Measurements from ENCODE around the gene PDHX. TPM values are rescaled to one million over a fixed set of nuclear protein-coding genes. Genes with fewer than 3 reads are reported as not detected.
A peak's percentile ranks its signal among the peaks of the same experiment; 100 is the strongest.
"Not testable (repeated sequence)": the region's sequence is repeated elsewhere in the genome, so short reads cannot be mapped to it uniquely, and the experiment has no call there.

The PDHX gene
- total RNA-seq, 2 experiments from 2014 or later, result 34.5 to 35.5 TPM

DNA sequence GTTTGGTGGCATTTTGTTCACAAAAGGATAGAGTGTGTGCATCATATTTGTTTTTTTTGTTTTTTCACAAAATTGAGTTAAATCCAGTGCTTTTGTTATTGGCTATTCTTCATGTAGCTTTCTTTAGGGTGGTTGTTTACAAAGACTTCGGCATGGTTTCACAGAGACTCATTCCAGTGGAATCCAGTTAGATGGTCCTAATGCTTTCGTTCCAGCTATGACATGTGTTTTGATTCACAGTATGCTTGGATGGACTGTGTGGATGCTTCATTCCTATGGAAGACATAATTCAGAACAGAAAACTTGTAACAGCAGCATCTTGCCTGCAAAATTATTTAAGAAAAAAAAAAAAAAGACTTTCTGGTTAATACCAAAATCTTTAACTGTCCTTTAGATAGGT is 97.9 kb downstream of the PDHX start:
- H3K9me3 Mint-ChIP-seq, result no peaks in the 10 kb centered on the region
- peaks cover 4% of the 10 kb centered on the region for H3K27me3 Mint-ChIP-seq
- H3K36me3 Mint-ChIP-seq, result no peaks in the 10 kb centered on the region
- ChIA-PET CTCF (interaction anchor here (1.0 kb wide), 1 partner anchor 128 kb away, joined by 4 read pairs; no protein-coding TSS in a partner anchor), POLR2A (interaction anchor here (1.8 to 3.5 kb wide), 4 partner anchors 16 to 151 kb away, joined by 7 to 16 read pairs (median 14); no protein-coding TSS in a partner anchor)
- peaks cover 41% of the 10 kb centered on the region for H3K4me1 Mint-ChIP-seq (ENCODE audit: low read depth)
- intact Hi-C loops (cut with micrococcal nuclease), result no loop called here
- no peak for DNase-seq
- no peak overlapping the region for H3K4me3 Mint-ChIP-seq
- peak overlapping the region; percentile 92 for H3K27ac Mint-ChIP-seq

- peaks cover 2% of the 10 kb centered on the region for H3K27me3 Mint-ChIP-seq
- H3K9me3 Mint-ChIP-seq, result no peaks in the 10 kb centered on the region
- ChIA-PET CTCF (interaction anchor here (0.5 to 2.0 kb wide), 4 partner anchors 14 to 998 kb away, joined by 3 to 7 read pairs (median 4); no protein-coding TSS in a partner anchor), POLR2A (no interaction called here)
- no peaks in the 10 kb centered on the region for H3K36me3 Mint-ChIP-seq
- peaks cover 39% of the 10 kb centered on the region for H3K4me1 Mint-ChIP-seq (ENCODE audit: low read depth)
- H3K4me3 Mint-ChIP-seq, result no peak overlapping the region
- intact Hi-C loops (cut with micrococcal nuclease), result no loop called here
- DNase-seq, result no peak
- H3K27ac Mint-ChIP-seq, result no peak overlapping the region
Measured at GRCh38 chr11:35015621-35016387, 99.4 kb downstream of the PDHX start.

DNA sequence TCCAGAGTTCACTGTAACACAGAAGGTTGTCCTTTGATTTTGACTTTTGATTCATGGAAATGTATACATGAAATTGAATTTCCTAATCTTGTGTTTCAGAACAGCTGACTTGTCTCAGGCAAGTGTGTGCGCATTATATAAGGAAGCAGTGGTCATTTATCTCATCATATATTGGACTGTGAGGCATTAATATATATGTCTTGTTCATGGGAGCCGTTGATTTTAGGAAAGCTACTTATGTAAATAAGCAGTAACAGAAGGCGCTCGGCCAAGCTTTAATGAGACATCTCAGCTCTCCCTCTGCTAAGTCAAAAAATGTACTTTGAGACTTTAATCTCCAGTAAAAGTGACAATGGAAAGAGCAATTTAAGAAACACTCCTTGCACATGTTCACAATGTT is 100.5 kb downstream of the PDHX start:
- Mint-ChIP-seq H3K27ac (no peak overlapping the region), H3K4me1 (ENCODE audit: low read depth) (peaks cover 32% of the 10 kb centered on the region), H3K9me3 (no peaks in the 10 kb centered on the region), H3K36me3 (no peaks in the 10 kb centered on the region), H3K4me3 (no peak overlapping the region), H3K27me3 (no peaks in the 10 kb centered on the region)
- ChIA-PET CTCF (interaction anchor here (1.4 to 2.0 kb wide), 3 partner anchors 13 to 375 kb away, joined by 4 to 7 read pairs (median 6); no protein-coding TSS in a partner anchor), POLR2A (interaction anchor here (0.7 kb wide), 1 partner anchor 13 kb away, joined by 3 read pairs; no protein-coding TSS in a partner anchor)
- intact Hi-C loops (cut with micrococcal nuclease), result no loop called here
- no peak for DNase-seq

DNA sequence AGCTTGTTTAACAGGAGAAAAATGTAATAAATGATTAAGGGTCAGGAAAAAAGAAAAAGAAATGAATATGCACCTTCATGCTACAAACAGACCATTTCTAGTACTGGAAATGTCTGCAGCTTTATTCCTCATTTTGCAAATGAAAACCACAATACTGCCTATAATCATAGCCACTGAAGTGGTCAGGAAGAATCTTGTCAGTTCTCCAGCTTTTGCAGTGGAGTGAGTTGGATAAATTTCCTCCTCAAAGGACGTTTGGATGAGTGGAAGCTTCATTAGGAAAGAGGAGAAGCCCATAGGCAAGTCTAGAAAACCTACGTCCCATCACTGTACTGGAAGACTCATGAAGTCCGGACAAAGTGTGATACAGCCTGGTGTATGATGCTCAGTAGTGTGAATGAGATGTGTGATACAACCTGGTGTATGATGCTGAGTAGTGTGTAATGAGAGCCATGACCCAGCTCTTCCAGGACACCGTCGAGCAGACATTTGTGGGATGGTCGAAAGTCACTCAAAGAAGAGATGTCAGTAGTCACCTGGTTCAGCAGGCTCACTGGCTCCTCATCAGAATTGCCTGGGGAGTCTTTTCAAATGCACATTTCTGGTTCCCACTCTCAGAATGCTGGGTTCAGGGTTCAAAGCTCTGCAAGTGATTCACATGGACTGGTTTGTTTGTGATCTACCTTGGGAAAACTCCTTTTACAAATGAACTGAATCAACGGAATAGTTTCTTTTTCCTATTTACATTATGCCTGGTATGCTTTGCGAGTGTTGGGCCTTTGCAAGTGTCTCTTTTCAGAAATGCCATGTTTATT is 101.3 kb downstream of the PDHX start:
- no peak overlapping the region for H3K27ac Mint-ChIP-seq
- ChIA-PET CTCF (interaction anchor here (1.4 to 2.0 kb wide), 2 partner anchors 146 to 374 kb away, joined by 4 to 6 read pairs; no protein-coding TSS in a partner anchor), POLR2A (interaction anchor here (0.7 kb wide), 1 partner anchor 12 kb away, joined by 3 read pairs; no protein-coding TSS in a partner anchor)
- intact Hi-C loops (cut with micrococcal nuclease), result no loop called here
- H3K4me1 Mint-ChIP-seq (ENCODE audit: low read depth), result peaks cover 24% of the 10 kb centered on the region
- no peaks in the 10 kb centered on the region for H3K9me3 Mint-ChIP-seq
- no peaks in the 10 kb centered on the region for H3K36me3 Mint-ChIP-seq
- DNase-seq, result no peak
- H3K27me3 Mint-ChIP-seq, result no peaks in the 10 kb centered on the region
- no peak overlapping the region for H3K4me3 Mint-ChIP-seq

- Mint-ChIP-seq H3K27me3 (no peaks in the 10 kb centered on the region), H3K27ac (no peak overlapping the region), H3K9me3 (peaks cover 22% of the 10 kb centered on the region), H3K4me3 (no peak overlapping the region), H3K4me1 (ENCODE audit: low read depth) (no peaks in the 10 kb centered on the region), H3K36me3 (peaks cover 19% of the 10 kb centered on the region)
- CTCF ChIA-PET, result no interaction called here
- intact Hi-C loops (cut with micrococcal nuclease), result no loop called here
- DNase-seq, result no peak
- POLR2A ChIA-PET, result no interaction called here
Measured at GRCh38 chr11:35021589-35021988, 105.2 kb downstream of the PDHX start.

- H3K4me1 Mint-ChIP-seq (ENCODE audit: low read depth); CTCF ChIA-PET; POLR2A ChIA-PET; H3K4me3 Mint-ChIP-seq; DNase-seq; H3K27me3 Mint-ChIP-seq; H3K27ac Mint-ChIP-seq; intact Hi-C loops (cut with micrococcal nuclease): not testable (repeated sequence)
- H3K36me3 Mint-ChIP-seq, result peaks cover 19% of the 10 kb centered on the region
- peaks cover 29% of the 10 kb centered on the region for H3K9me3 Mint-ChIP-seq
Measured at GRCh38 chr11:35023940-35024339, 107.5 kb downstream of the PDHX start.

GRCh38 chr11:35028007-35028406 is 111.6 kb downstream of the PDHX start:
- Mint-ChIP-seq H3K9me3 (peaks cover 28% of the 10 kb centered on the region), H3K36me3 (peaks cover 17% of the 10 kb centered on the region), H3K4me1 (ENCODE audit: low read depth) (peaks cover 31% of the 10 kb centered on the region)
- POLR2A ChIA-PET; H3K27me3 Mint-ChIP-seq; intact Hi-C loops (cut with micrococcal nuclease); H3K27ac Mint-ChIP-seq; CTCF ChIA-PET; DNase-seq; H3K4me3 Mint-ChIP-seq: not testable (repeated sequence)

DNA sequence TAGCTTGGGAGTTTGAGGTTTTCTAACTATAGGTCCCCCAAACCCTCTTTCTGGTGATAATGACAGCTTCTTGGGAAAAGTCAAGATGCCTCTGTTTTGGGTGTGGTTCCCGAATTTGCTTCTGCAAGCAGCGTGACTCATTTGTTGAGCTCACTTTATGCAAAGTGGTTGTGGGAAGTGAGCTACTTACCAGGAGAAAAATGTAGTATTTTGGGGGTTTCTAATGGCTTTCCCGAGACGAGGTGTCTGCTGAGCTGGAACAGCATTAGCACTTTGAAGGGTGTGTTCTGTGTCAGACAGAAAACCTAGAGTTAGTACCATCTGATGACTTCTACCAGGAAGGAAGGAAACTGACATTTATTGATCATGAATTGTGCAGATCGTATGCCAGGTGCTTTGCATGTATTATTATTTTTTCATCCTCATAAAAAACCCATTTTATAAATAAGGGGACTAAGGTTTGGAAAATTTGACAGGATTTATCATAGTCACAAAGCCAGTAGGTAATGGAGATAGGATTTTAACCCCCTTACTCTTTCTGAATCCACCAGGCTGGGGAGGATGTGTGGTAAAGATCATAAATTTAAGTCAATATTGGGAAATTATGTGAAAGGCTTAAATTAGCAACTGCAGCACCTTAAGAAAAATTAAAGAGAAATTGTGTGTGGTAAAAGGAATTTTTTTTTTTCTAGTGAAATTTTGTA is 113.7 kb downstream of the PDHX start:
- DNase-seq, result peak; percentile 62
- POLR2A ChIA-PET, result interaction anchor here (0.5 to 2.2 kb wide), 8 partner anchors 11 to 111 kb away, joined by 3 to 8 read pairs (median 4); no protein-coding TSS in a partner anchor
- intact Hi-C loops (cut with micrococcal nuclease), result loop anchor here (1.0 kb wide), 4 partner anchors 10 to 135 kb away; no protein-coding TSS in a partner anchor
- no peaks in the 10 kb centered on the region for H3K27me3 Mint-ChIP-seq
- CTCF ChIA-PET, result interaction anchor here (0.6 to 1.7 kb wide), 9 partner anchors 9 to 138 kb away, joined by 3 to 8 read pairs (median 4); no protein-coding TSS in a partner anchor
- H3K27ac Mint-ChIP-seq, result peak overlapping the region; percentile 90
- peaks cover 43% of the 10 kb centered on the region for H3K4me1 Mint-ChIP-seq (ENCODE audit: low read depth)
- H3K9me3 Mint-ChIP-seq, result peaks cover 8% of the 10 kb centered on the region
- H3K36me3 Mint-ChIP-seq, result peaks cover 4% of the 10 kb centered on the region
- peak overlapping the region; percentile 69 for H3K4me3 Mint-ChIP-seq

- intact Hi-C loops (cut with micrococcal nuclease), result loop anchor here (1.0 kb wide), 4 partner anchors 10 to 135 kb away; no protein-coding TSS in a partner anchor
- POLR2A ChIA-PET, result interaction anchor here (0.5 to 2.2 kb wide), 8 partner anchors 10 to 135 kb away, joined by 3 to 8 read pairs (median 4); no protein-coding TSS in a partner anchor
- H3K4me1 Mint-ChIP-seq (ENCODE audit: low read depth), result peaks cover 46% of the 10 kb centered on the region
Measured at GRCh38 chr11:35030716-35031213, 114.3 kb downstream of the PDHX start.

DNA sequence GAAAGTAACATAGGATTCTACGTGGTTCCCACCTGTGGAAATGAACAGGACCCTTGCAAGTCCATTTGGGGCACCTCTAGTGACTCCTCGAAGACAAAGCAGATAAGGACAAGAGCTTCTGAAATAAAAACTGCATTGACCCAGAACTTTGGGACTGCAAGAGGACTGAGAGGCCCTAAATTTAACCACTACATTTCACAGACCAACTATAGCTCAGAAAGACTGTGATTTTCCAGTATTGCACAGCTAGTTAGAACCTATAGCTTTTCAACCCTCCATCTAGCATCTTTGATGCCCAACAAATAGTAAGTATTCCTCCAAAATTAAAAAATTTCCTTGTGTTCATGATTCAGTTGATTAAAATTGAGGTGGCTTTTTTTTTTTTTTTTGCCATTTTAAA is 114.9 kb downstream of the PDHX start:
- H3K9me3 Mint-ChIP-seq, result peaks cover 6% of the 10 kb centered on the region
- H3K27me3 Mint-ChIP-seq, result no peaks in the 10 kb centered on the region
- no peak for DNase-seq
- peak overlapping the region; percentile 90 for H3K27ac Mint-ChIP-seq
- H3K4me1 Mint-ChIP-seq (ENCODE audit: low read depth), result peaks cover 47% of the 10 kb centered on the region
- CTCF ChIA-PET, result interaction anchor here (0.6 to 1.3 kb wide), 3 partner anchors 9 to 204 kb away, joined by 3 to 5 read pairs (median 3); no protein-coding TSS in a partner anchor
- H3K36me3 Mint-ChIP-seq, result peaks cover 2% of the 10 kb centered on the region
- intact Hi-C loops (cut with micrococcal nuclease), result no loop called here
- POLR2A ChIA-PET, result interaction anchor here (0.6 to 2.2 kb wide), 6 partner anchors 10 to 142 kb away, joined by 3 to 8 read pairs (median 4); no protein-coding TSS in a partner anchor
- H3K4me3 Mint-ChIP-seq, result no peak overlapping the region

More at GRCh38 chr11:35030716-35031213, 114.3 kb downstream of the PDHX start:
- Mint-ChIP-seq H3K27me3 (no peaks in the 10 kb centered on the region), H3K27ac (peak overlapping the region; percentile 90), H3K9me3 (peaks cover 6% of the 10 kb centered on the region), H3K36me3 (peaks cover 2% of the 10 kb centered on the region), H3K4me3 (peak overlapping the region; percentile 69)
- CTCF ChIA-PET, result interaction anchor here (0.6 to 1.7 kb wide), 5 partner anchors 10 to 115 kb away, joined by 3 to 8 read pairs (median 4); no protein-coding TSS in a partner anchor
- peak; percentile 68 for DNase-seq

- Mint-ChIP-seq H3K9me3 (peaks cover 6% of the 10 kb centered on the region), H3K27me3 (no peaks in the 10 kb centered on the region), H3K36me3 (peaks cover 2% of the 10 kb centered on the region), H3K27ac (no peak overlapping the region), H3K4me3 (no peak overlapping the region), H3K4me1 (ENCODE audit: low read depth) (peaks cover 52% of the 10 kb centered on the region)
- intact Hi-C loops (cut with micrococcal nuclease), result no loop called here
- POLR2A ChIA-PET, result no interaction called here
- DNase-seq, result no peak
- CTCF ChIA-PET, result interaction anchor here (1.0 to 1.3 kb wide), 2 partner anchors 15 to 204 kb away, joined by 3 to 5 read pairs; no protein-coding TSS in a partner anchor
Measured at GRCh38 chr11:35031867-35032266, 115.4 kb downstream of the PDHX start.
